C4-2B (cell line): Measurements from ENCODE around the gene BBIP1.

ENCODE experiments used
- CTCF ChIP-seq: fragments of 450-650 bp; conservative IDR thresholded peaks from 2 replicates; pipeline ENCODE4 v1.5.1; 2017; ENCODE audit warnings: mild to moderate bottlenecking
- ZFX ChIP-seq: fragments of 450-650 bp; IDR thresholded peaks from 2 replicates; pipeline ENCODE4 v1.6.1; 2017

- TF ChIP-seq CTCF, result no peak
- no peak for TF ChIP-seq ZFX
These were observed 35.1 kb downstream of the BBIP1 start for GRCh38 chr10:110883924-110884323.
